CD14-positive monocyte (primary cell): ENCODE data around the gene SH3PXD2A. TPM values are rescaled to one million over a fixed set of nuclear protein-coding genes. Genes with fewer than 3 reads are reported as not detected.

Experiments
- DNase-seq, 3 donors: peaks; one replicate each; pipeline ENCODE4 v3.0.0-alpha.2; 2011 to 2022
- H2AFZ ChIP-seq: 2 replicates; pipeline ENCODE4 v1.6.0; 2012; ENCODE audit warnings: mild to moderate bottlenecking, low read depth, low read length, inconsistent platforms; ENCODE audit not compliant: insufficient read depth, poor library complexity, severe bottlenecking
- H3K27ac ChIP-seq, 2 donors: 1 replicate in 1 of 2; 2 replicates in 1 of 2; pipeline ENCODE4 v1.5.1; 2012 to 2013; ENCODE audit warnings: low read length in 2 of 2, control low read depth in 1 of 2, inconsistent platforms in 1 of 2, low read depth in 1 of 2, mild to moderate bottlenecking in 1 of 2
- H3K27me3 ChIP-seq, 2 donors: one replicate each; pipeline versions ENCODE4 v1.6.0 to v1.6.1; 2011 to 2013; ENCODE audit warnings: low read length in 2 of 2; ENCODE audit not compliant: control insufficient read depth in 2 of 2, insufficient read depth in 2 of 2
- H3K36me3 ChIP-seq, 2 donors: replicated peaks in 1 of 2; 1 replicate in 1 of 2; 2 replicates in 1 of 2; pipeline versions ENCODE4 v1.5.1 to v1.6.1; 2012 to 2013; ENCODE audit warnings: low read length in 2 of 2, control low read depth in 1 of 2, inconsistent platforms in 1 of 2, mild to moderate bottlenecking in 1 of 2; ENCODE audit not compliant: insufficient read depth in 2 of 2, control insufficient read depth in 1 of 2
- H3K4me1 ChIP-seq, 2 donors: 1 replicate in 1 of 2; 2 replicates in 1 of 2; pipeline versions ENCODE4 v1.5.1 to v1.6.1; 2012 to 2013; ENCODE audit warnings: low read length in 2 of 2, control low read depth in 1 of 2, inconsistent platforms in 1 of 2, mild to moderate bottlenecking in 1 of 2, moderate library complexity in 1 of 2; ENCODE audit not compliant: insufficient read depth in 2 of 2, control insufficient read depth in 1 of 2
- H3K4me2 ChIP-seq: replicated peaks from 2 replicates; pipeline ENCODE3; 2012; ENCODE audit warnings: low read length, moderate library complexity, mild to moderate bottlenecking; ENCODE audit not compliant: poor library complexity, severe bottlenecking; ENCODE audit errors: extremely low read depth
- H3K4me3 ChIP-seq, 3 experiments: fragments of 200-600 bp in 1 of 3; sonication (generic) in 1 of 3; replicated peaks in 1 of 3; 1 replicate in 2 of 3; 2 replicates in 1 of 3; pipeline ENCODE4 v1.5.1; 2011 to 2013; ENCODE audit warnings: low read length in 3 of 3, mild to moderate bottlenecking in 3 of 3, control low read depth in 2 of 3, low read depth in 2 of 3, inconsistent platforms in 1 of 3, moderate library complexity in 1 of 3
- H3K79me2 ChIP-seq: 2 replicates; pipeline ENCODE4 v1.6.0; 2012; ENCODE audit warnings: mild to moderate bottlenecking, control low read depth, inconsistent platforms, low read length, moderate library complexity; ENCODE audit not compliant: insufficient read depth
- H3K9ac ChIP-seq: 2 replicates; pipeline ENCODE4 v1.6.0; 2017; ENCODE audit warnings: low read length, mild to moderate bottlenecking; ENCODE audit not compliant: insufficient read depth, poor library complexity, severe bottlenecking
- H3K9me3 ChIP-seq, 2 donors: replicated peaks in 1 of 2; 1 replicate in 1 of 2; 2 replicates in 1 of 2; pipeline versions ENCODE4 v1.5.1 to v1.6.1; 2012 to 2013; ENCODE audit warnings: low read length in 2 of 2, control low read depth in 1 of 2; ENCODE audit not compliant: control insufficient read depth in 1 of 2, insufficient read depth in 1 of 2
- H4K20me1 ChIP-seq: 2 replicates; pipeline ENCODE4 v1.6.0; 2012; ENCODE audit warnings: mild to moderate bottlenecking, low read length, control low read depth, moderate library complexity; ENCODE audit not compliant: insufficient read depth
- H3K27ac Mint-ChIP-seq, 7 donors: one replicate each; pipeline ENCODE4 v1.8.0; 2020; ENCODE audit warnings: mild to moderate bottlenecking in 7 of 7, mixed read lengths in 7 of 7, moderate library complexity in 6 of 7, inconsistent platforms in 2 of 7
- H3K27me3 Mint-ChIP-seq, 3 donors: one replicate each; pipeline ENCODE4 v1.8.0; 2021 to 2022; ENCODE audit warnings: low read depth in 3 of 3, mild to moderate bottlenecking in 3 of 3, mixed read lengths in 3 of 3, moderate library complexity in 3 of 3, inconsistent platforms in 1 of 3
- H3K36me3 Mint-ChIP-seq, 2 donors: one replicate each; pipeline ENCODE4 v1.8.0; 2020; ENCODE audit warnings: mixed read lengths in 2 of 2, inconsistent platforms in 1 of 2, mild to moderate bottlenecking in 1 of 2
- H3K4me1 Mint-ChIP-seq: one replicate; pipeline ENCODE4 v1.8.0; 2020; ENCODE audit warnings: mild to moderate bottlenecking, mixed read lengths
- H3K4me3 Mint-ChIP-seq, 2 donors: one replicate each; pipeline ENCODE4 v1.8.0; 2020; ENCODE audit warnings: mild to moderate bottlenecking in 2 of 2, mixed read lengths in 2 of 2, moderate library complexity in 1 of 2
- H3K9me3 Mint-ChIP-seq, 7 donors: one replicate each; pipeline ENCODE4 v1.8.0; 2020 to 2022; ENCODE audit warnings: mixed read lengths in 7 of 7, mild to moderate bottlenecking in 6 of 7, moderate library complexity in 6 of 7, inconsistent platforms in 2 of 7
- CTCF ChIP-seq: fragments of 200-600 bp; IDR thresholded peaks from one replicate; pipeline ENCODE4 v1.8.0; 2022; ENCODE audit warnings: antibody characterized with exemption, mild to moderate bottlenecking
- WGBS: methylation state at CpG from one replicate; pipeline ENCODE4 v1.1.5; 2013; ENCODE audit warnings: missing lambda C conversion rate; ENCODE audit not compliant: insufficient coverage; 5-methylcytosine and 5-hydroxymethylcytosine counted together
- intact Hi-C, 2 donors: fragments of 100-400 bp; cut with micrococcal nuclease; formaldehyde crosslinking; loops; one replicate each; pipeline versions ENCODE4 v1.15.0 to v1.15.1; 2023
- polyA plus RNA-seq, 3 donors: library from polyadenylated mRNA; depleted of rRNA in 1 of 3; unstranded in 2 of 3; stranded (reverse) in 1 of 3; fragments of 300-500 nt in 2 of 3; fragments of >200 nt in 1 of 3; fragmentation: Illumina TruSeq in 2 of 3; gene quantifications; 1 replicate in 2 of 3; 2 replicates in 1 of 3; pipeline ENCODE4 v1.2.3, GENCODE V29; 2012 to 2021

The SH3PXD2A gene
- polyA plus RNA-seq, 3 donors, result 0.01 to 0.76 (median 0.05) TPM

GRCh38 chr10:103712898-103713498, 142.4 kb downstream of the SH3PXD2A start:
- H3K36me3 Mint-ChIP-seq, result no peaks in the 10 kb centered on the region
- Histone ChIP-seq H3K4me1 (no peaks in the 10 kb centered on the region), H2AFZ (no peak overlapping the region), H3K4me3 (no peak overlapping the region), H3K36me3 (no peaks in the 10 kb centered on the region), H3K4me2 (no peak overlapping the region), H3K9ac (no peak overlapping the region), H3K79me2 (no peaks in the 10 kb centered on the region), H3K27me3 (no peaks in the 10 kb centered on the region), H3K9me3 (no peaks in the 10 kb centered on the region), H3K27ac (no peak overlapping the region), H4K20me1 (no peaks in the 10 kb centered on the region)
- TF ChIP-seq CTCF, result peak; percentile 95
- DNase-seq, result peak; percentile 46 to 69 (median 66)
- H3K27ac Mint-ChIP-seq, result no peak overlapping the region
- no peak overlapping the region for H3K4me3 Mint-ChIP-seq
- H3K27me3 Mint-ChIP-seq, result peaks cover 2 to 8% (median 5%) of the 10 kb centered on the region in 3 donors
- intact Hi-C loops, result loop anchor here (2.0 kb wide), 2 partner anchors 146 to 172 kb away; no protein-coding TSS in a partner anchor
- H3K4me1 Mint-ChIP-seq, result no peaks in the 10 kb centered on the region
- H3K9me3 Mint-ChIP-seq, result no peaks in the 10 kb centered on the region
- 20% methylated on average over 5 of the region's 8 CpGs for WGBS

- Histone ChIP-seq H3K4me3 (no peak overlapping the region), H3K9me3 (no peaks in the 10 kb centered on the region), H3K27me3 (no peaks in the 10 kb centered on the region), H3K9ac (no peak overlapping the region), H3K79me2 (no peaks in the 10 kb centered on the region), H3K4me1 (no peaks in the 10 kb centered on the region), H4K20me1 (no peaks in the 10 kb centered on the region), H3K4me2 (no peak overlapping the region), H3K36me3 (no peaks in the 10 kb centered on the region), H2AFZ (no peak overlapping the region), H3K27ac (no peak overlapping the region)
- no peak overlapping the region for H3K27ac Mint-ChIP-seq
- TF ChIP-seq CTCF, result no peak
- intact Hi-C loops, result loop anchor here (2.0 kb wide), 2 partner anchors 147 to 173 kb away; no protein-coding TSS in a partner anchor
- H3K36me3 Mint-ChIP-seq, result no peaks in the 10 kb centered on the region
- DNase-seq, result no peak
- H3K4me1 Mint-ChIP-seq, result no peaks in the 10 kb centered on the region
- peaks cover 1 to 8% (median 5%) of the 10 kb centered on the region in 3 donors for H3K27me3 Mint-ChIP-seq
- 96% methylated on average over 3 of the region's 5 CpGs for WGBS
- no peaks in the 10 kb centered on the region for H3K9me3 Mint-ChIP-seq
- H3K4me3 Mint-ChIP-seq, result no peak overlapping the region
These were observed 143.2 kb downstream of the SH3PXD2A start for GRCh38 chr10:103712146-103712545.
